ENCODE data around the gene NEO1.

GRCh38 chr15:73120269-73120668 is 68.0 kb downstream of the NEO1 start:
- TF ChIP-seq CTCF (IDR thresholded peaks at IDR 0.05) (no peak), POLR2A (IDR thresholded peaks at IDR 0.05) (no peak)

Data from uterus (tissue), 2 donors.